Esophagus muscularis mucosa (tissue), 4 donors: ENCODE data around the gene TLE3. TPM values are rescaled to one million over a fixed set of nuclear protein-coding genes. Genes with fewer than 3 reads are reported as not detected.

Experiments used
- DNase-seq: peaks from one replicate; pipeline ENCODE4 v3.0.0-alpha.2; 2017; ENCODE audit errors: extremely low spot score
- H3K27ac ChIP-seq, 4 donors: fragments of 200-600 bp; sonication (generic); replicated peaks in 1 of 4; 1 replicate in 3 of 4; 2 replicates in 1 of 4; pipeline ENCODE4 v1.5.1; 2016 to 2019; ENCODE audit warnings: mild to moderate bottlenecking in 1 of 4
- H3K27me3 ChIP-seq, 4 donors: fragments of 200-600 bp; sonication (generic); one replicate each; pipeline versions ENCODE4 v1.5.1 to v1.6.0; 2016 to 2019
- H3K36me3 ChIP-seq, 4 donors: fragments of 200-600 bp; sonication (generic); one replicate each; pipeline ENCODE4 v1.5.1; 2016 to 2019
- H3K4me1 ChIP-seq, 4 donors: fragments of 200-600 bp; sonication (generic); one replicate each; pipeline ENCODE4 v1.5.1; 2016 to 2019
- H3K4me3 ChIP-seq, 4 donors: fragments of 200-600 bp; sonication (generic); 1 replicate in 2 of 4; 2 replicates in 2 of 4; pipeline ENCODE4 v1.5.1; 2016 to 2019; ENCODE audit warnings: mild to moderate bottlenecking in 4 of 4, moderate library complexity in 1 of 4
- H3K9me3 ChIP-seq, 4 donors: fragments of 200-600 bp; sonication (generic); 1 replicate in 3 of 4; 2 replicates in 1 of 4; pipeline ENCODE4 v1.5.1; 2016 to 2019
- EP300 ChIP-seq: sonication (generic); formaldehyde crosslinking; IDR thresholded peaks from one replicate; pipeline ENCODE4 v1.6.1; 2017; ENCODE audit warnings: antibody characterized with exemption
- POLR2A ChIP-seq: fragments of 450-650 bp; IDR thresholded peaks from one replicate; pipeline ENCODE4 v1.6.1; 2017; ENCODE audit warnings: antibody characterized with exemption, moderate library complexity, mild to moderate bottlenecking, low read depth
- POLR2AphosphoS5 ChIP-seq, 2 donors: sonication (generic); formaldehyde crosslinking; IDR thresholded peaks; one replicate each; pipeline ENCODE4 v1.6.1; 2017; ENCODE audit warnings: antibody characterized with exemption in 2 of 2
- WGBS: methylation state at CpG from one replicate; pipeline ENCODE4 v1.1.5; 2018; 5-methylcytosine and 5-hydroxymethylcytosine counted together
- intact Hi-C: fragments of 100-400 bp; cut with DNase I; formaldehyde crosslinking; loops from one replicate; pipeline ENCODE4 v1.15.1; 2023
- total RNA-seq, 4 donors: library from RNA; depleted of rRNA; stranded (reverse); fragments of >200 nt; gene quantifications; one replicate each; pipeline versions ENCODE4 v1.1.0 to v1.2.1, GENCODE V29; 2016
- TF ChIP-seq, protein P1 (sequence below), 3 experiments: fragments of 200-600 bp in 2 of 3; fragments of 450-650 bp in 1 of 3; sonication (generic) in 2 of 3; IDR thresholded peaks; one replicate each; pipeline ENCODE4 v1.5.1; 2017 to 2019; ENCODE audit warnings: antibody characterized with exemption in 3 of 3, mild to moderate bottlenecking in 2 of 3, moderate library complexity in 1 of 3

The TLE3 gene
- total RNA-seq, 4 donors from 2014 or later: 35.7 to 81.3 (median 59.2) TPM

DNA sequence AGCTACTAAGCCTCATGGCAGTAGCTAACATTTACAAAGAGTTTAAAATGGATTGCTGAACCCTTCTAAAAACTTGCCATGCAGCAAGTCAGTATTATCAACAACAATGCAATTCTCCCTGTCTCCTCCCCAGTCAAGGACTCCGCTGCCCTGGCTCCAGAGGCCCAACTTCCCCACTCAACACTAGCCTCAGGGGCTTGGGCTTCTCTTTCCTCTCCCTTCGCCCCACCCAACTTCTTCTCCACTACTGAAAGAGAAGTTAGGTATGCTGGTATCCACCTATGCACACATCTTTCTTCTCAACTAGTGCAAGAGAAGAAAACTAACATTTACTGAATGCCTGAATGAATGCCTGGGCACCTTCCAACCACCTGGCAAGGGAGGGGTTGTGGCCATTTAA, 30.7 kb downstream of the TLE3 start:
- TF ChIP-seq, protein P1, sequence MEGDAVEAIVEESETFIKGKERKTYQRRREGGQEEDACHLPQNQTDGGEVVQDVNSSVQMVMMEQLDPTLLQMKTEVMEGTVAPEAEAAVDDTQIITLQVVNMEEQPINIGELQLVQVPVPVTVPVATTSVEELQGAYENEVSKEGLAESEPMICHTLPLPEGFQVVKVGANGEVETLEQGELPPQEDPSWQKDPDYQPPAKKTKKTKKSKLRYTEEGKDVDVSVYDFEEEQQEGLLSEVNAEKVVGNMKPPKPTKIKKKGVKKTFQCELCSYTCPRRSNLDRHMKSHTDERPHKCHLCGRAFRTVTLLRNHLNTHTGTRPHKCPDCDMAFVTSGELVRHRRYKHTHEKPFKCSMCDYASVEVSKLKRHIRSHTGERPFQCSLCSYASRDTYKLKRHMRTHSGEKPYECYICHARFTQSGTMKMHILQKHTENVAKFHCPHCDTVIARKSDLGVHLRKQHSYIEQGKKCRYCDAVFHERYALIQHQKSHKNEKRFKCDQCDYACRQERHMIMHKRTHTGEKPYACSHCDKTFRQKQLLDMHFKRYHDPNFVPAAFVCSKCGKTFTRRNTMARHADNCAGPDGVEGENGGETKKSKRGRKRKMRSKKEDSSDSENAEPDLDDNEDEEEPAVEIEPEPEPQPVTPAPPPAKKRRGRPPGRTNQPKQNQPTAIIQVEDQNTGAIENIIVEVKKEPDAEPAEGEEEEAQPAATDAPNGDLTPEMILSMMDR (IDR thresholded peaks at IDR 0.05): no peak
- TF ChIP-seq POLR2AphosphoS5 (IDR thresholded peaks at IDR 0.05) (no peak), POLR2A (no peak)
- Histone ChIP-seq H3K4me1 (peaks cover 24 to 55% (median 36%) of the 10 kb centered on the region in 4 donors), H3K9me3 (no peaks in the 10 kb centered on the region), H3K36me3 (peaks cover 8 to 81% (median 59%) of the 10 kb centered on the region in 4 donors), H3K27ac (no peak overlapping the region), H3K27me3 (no peaks in the 10 kb centered on the region), H3K4me3 (no peak overlapping the region)
- 90% methylated on average over 2 of the region's 2 CpGs for WGBS
- intact Hi-C loops: no loop called here
- no peak for DNase-seq

DNA sequence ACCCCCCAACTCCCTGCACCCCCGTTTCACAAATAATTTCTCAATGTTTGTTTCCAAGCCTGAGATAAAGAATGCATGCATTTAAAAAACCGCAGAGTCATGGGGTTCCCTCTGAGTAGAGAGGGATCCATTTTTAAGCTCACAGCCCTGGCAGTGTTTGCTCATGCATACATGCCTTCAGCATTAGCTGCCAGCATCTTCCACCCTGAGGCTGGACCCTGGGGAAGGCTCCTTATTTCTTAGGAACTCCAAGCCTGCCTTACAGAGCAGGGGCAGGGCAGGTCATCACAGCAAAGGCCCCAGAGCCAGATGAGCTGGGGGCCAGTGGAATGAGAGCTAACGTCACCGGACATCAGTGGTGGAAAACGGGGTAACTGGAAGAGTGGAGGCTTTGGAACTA, 31.3 kb downstream of the TLE3 start:
- TF ChIP-seq, protein P1 (IDR thresholded peaks at IDR 0.05): no peak
- no peak for TF ChIP-seq POLR2A
- no peak for TF ChIP-seq EP300
- no peak for TF ChIP-seq POLR2AphosphoS5 (IDR thresholded peaks at IDR 0.05)
- H3K36me3 ChIP-seq: peaks cover 8 to 79% (median 53%) of the 10 kb centered on the region in 4 donors
- no peak for DNase-seq
- WGBS: 84% methylated on average over 5 of the region's 5 CpGs
- H3K4me1 ChIP-seq: peaks cover 29 to 60% (median 41%) of the 10 kb centered on the region in 4 donors
- H3K27ac ChIP-seq: no peak overlapping the region
- H3K4me3 ChIP-seq: no peak overlapping the region
- no peaks in the 10 kb centered on the region for H3K27me3 ChIP-seq
- H3K9me3 ChIP-seq: no peaks in the 10 kb centered on the region
- intact Hi-C loops: no loop called here

DNA sequence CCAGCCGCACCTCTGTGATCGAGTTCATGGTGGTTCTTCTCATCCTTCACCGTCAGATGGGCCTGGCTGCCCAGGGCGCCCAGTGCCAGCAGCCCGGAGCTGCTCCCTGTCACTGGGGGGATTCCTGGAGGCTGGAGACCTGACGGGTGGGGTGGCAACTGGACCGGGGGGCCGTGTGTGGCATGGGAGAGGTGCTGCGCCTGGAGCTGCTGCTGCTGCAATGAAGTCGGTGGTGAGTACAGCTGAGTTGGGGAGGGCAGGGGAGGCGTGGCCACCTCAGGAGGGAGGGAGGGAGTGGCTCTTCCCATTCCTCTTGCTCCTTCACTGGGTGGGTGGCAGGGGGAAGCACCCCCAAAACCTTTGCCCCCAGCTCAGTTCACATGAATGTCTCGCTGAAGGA, 31.7 kb downstream of the TLE3 start:
- Histone ChIP-seq H3K27me3 (no peaks in the 10 kb centered on the region), H3K9me3 (no peaks in the 10 kb centered on the region), H3K36me3 (peaks cover 8 to 79% (median 50%) of the 10 kb centered on the region in 4 donors), H3K4me1 (peaks cover 29 to 56% (median 45%) of the 10 kb centered on the region in 4 donors), H3K4me3 (no peak overlapping the region), H3K27ac (no peak overlapping the region)
- intact Hi-C loops: no loop called here
- TF ChIP-seq POLR2AphosphoS5 (IDR thresholded peaks at IDR 0.05) (no peak), EP300 (no peak), POLR2A (no peak)
- TF ChIP-seq, protein P1 (IDR thresholded peaks at IDR 0.05): no peak
- no peak for DNase-seq
- 89% methylated on average over 5 of the region's 12 CpGs for WGBS

DNA sequence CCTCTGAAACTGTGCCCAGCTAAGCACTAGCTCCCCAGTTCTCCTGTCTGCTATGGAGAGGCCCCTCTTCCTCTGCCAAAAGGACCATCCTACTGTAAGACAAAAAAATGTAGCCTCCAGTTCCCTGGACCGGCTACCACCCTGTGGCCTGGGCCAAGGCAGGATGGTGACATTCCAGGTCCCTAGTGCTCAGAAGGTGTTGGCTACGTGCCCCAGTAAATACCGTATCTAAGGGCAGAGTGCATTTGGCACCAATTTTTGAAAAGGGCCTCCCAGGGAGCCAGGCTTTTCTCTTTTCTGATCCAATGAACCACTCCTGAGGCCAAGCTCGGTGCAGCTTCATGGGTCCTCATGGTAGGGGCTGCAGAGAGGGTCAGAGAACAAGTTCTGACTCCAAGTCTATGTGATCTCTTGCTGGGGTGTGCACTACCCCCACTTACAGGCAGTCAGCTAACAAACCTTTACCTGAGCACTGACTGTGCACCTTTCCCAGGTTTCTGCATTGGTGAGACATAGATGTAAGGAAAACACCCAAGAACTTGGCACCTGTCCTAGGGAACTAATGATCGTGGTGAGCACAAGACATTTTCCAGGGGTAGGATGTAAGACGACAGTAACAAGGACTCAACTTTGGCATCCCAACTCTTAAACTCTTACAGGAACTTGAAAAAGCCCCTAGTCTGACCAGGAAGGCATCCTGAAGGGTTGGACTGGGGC, 32.6 kb downstream of the TLE3 start:
- peaks cover 26 to 54% (median 41%) of the 10 kb centered on the region in 4 donors for H3K4me1 ChIP-seq
- no peaks in the 10 kb centered on the region for H3K27me3 ChIP-seq
- no peaks in the 10 kb centered on the region for H3K9me3 ChIP-seq
- 74% methylated on average over 5 of the region's 6 CpGs for WGBS
- intact Hi-C loops: no loop called here
- TF ChIP-seq EP300 (no peak), POLR2AphosphoS5 (IDR thresholded peaks at IDR 0.05) (no peak), POLR2A (no peak)
- TF ChIP-seq, protein P1 (IDR thresholded peaks at IDR 0.05): no peak
- H3K4me3 ChIP-seq: no peak overlapping the region
- peaks cover 10 to 78% (median 49%) of the 10 kb centered on the region in 4 donors for H3K36me3 ChIP-seq
- no peak for DNase-seq
- no peak overlapping the region for H3K27ac ChIP-seq

DNA sequence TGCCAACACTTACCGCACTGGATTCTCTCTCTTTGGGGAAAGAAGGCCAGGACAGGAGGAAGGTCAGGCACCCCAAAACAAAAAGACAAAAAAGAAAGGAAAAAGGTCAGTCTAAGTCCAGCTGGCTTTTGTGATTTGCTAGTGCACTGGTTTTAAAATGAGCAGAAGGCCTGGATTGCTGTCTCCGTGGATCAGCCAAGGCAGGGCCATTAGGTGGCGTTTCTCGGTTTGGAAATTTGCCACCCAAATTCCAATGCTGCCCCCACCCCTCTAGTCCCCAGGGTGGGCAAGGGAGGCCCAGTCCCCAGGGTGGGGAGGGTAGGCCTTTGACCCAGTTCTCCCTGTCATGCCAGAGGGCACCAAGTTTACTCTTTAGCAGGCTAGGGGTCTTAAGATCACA, 33.3 kb downstream of the TLE3 start:
- Histone ChIP-seq H3K36me3 (peaks cover 17 to 78% (median 50%) of the 10 kb centered on the region in 4 donors), H3K27me3 (no peaks in the 10 kb centered on the region), H3K9me3 (no peaks in the 10 kb centered on the region), H3K4me3 (no peak overlapping the region), H3K4me1 (peaks cover 18 to 47% (median 36%) of the 10 kb centered on the region in 4 donors), H3K27ac (peak overlapping the region in 1 of 4 donors; percentile 3)
- 54% methylated on average over 2 of the region's 4 CpGs for WGBS
- TF ChIP-seq EP300: no peak
- no peak for TF ChIP-seq POLR2AphosphoS5 (IDR thresholded peaks at IDR 0.05)
- TF ChIP-seq, protein P1 (IDR thresholded peaks at IDR 0.05): no peak
- no peak for TF ChIP-seq POLR2A
- intact Hi-C loops: no loop called here
- DNase-seq: no peak
